ENCODE measurements around the gene HNRNPH3.
"Not testable (repeated sequence)": the region's sequence is repeated elsewhere in the genome, so short reads cannot be mapped to it uniquely, and the experiment has no call there.

HNRNPH3 gene, protein sequence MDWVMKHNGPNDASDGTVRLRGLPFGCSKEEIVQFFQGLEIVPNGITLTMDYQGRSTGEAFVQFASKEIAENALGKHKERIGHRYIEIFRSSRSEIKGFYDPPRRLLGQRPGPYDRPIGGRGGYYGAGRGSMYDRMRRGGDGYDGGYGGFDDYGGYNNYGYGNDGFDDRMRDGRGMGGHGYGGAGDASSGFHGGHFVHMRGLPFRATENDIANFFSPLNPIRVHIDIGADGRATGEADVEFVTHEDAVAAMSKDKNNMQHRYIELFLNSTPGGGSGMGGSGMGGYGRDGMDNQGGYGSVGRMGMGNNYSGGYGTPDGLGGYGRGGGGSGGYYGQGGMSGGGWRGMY

DNA sequence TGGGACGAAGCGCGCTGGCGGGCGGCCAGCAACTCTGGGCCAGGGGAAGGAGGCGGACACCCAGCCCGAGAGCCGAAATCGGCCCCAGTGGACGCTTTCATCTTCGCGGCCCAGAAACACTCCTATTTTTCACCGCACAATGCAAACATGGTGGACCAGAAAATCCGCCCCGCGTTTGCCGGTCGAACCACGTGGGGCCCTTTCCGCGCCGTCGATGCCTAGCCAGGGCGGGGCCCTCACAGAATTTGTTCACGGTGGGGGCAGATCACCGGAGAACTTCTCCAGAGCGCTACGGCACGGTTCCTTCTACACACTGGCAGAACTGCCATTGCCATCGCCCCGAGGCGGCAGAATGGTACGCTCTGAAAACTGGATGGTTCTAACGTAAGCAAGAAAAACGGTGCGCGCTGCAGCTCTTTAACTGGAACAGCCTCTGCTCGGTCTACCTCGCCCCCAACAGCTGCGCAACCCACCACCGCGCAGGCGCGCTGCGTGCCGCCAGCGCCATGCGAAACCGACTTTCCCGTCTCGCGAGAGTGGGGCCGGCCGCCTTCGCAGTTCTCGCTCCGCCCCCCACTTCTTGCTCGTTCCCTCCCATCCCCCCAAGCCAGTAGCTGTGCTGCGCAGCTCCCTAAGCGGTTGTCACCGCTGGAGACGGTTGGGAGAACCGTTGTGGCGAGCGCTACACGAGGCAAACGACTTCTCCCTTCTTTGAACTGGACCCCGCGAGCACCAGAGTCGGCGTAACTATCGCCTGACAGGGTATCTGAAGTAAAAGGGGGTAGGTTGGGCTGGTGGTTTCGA, at the start of gene HNRNPH3:
Gene HNRNPH3 (plus strand): TSS at position 610 of the 804 bp plus-strand sequence. CDS start 5,158 bp downstream, outside the sequence.
- peak; percentile 98 for DNase-seq

- no peak for DNase-seq
These were observed 47.5 kb upstream of the HNRNPH3 start for GRCh38 chr10:68284062-68285001.

DNA sequence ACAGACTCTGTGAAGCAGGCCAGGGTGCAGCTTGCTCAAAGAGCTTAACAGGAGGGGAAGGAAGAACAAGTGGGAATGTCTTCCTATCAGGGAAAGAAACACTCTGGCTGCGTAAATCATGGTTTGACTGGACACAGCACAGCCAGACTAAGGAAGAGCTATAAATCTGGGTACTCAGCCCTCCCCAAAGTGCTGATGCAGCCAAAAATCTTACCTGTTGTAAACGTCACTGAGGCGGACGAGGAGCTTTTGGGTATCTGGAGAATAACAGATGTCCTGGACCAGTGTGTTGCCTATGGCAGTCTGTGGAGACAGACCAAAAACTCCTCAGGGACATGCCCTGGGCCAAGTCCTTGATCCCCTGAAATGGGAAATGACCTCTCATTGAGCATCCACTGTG, 43.1 kb upstream of the HNRNPH3 start:
- no peak for DNase-seq

DNA sequence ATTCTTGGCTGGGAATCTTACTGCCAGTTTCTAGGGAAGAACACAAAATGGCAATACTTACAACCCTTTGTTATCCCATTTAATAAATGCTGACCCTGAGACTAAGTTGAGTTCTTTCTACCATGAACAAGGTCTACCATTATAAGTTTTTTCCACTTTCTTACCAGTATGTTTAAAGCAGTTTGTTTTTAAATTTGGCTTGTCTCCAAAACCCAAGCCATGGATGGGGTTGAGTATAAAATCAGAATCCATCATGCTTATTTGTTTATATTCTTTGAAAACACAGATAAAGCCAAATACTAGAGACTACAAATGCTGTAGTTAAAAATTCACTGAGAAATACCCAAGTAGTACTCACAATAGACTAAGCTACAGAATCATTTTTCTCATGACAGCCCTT, 41.1 kb upstream of the HNRNPH3 start:
- DNase-seq = no peak

DNA sequence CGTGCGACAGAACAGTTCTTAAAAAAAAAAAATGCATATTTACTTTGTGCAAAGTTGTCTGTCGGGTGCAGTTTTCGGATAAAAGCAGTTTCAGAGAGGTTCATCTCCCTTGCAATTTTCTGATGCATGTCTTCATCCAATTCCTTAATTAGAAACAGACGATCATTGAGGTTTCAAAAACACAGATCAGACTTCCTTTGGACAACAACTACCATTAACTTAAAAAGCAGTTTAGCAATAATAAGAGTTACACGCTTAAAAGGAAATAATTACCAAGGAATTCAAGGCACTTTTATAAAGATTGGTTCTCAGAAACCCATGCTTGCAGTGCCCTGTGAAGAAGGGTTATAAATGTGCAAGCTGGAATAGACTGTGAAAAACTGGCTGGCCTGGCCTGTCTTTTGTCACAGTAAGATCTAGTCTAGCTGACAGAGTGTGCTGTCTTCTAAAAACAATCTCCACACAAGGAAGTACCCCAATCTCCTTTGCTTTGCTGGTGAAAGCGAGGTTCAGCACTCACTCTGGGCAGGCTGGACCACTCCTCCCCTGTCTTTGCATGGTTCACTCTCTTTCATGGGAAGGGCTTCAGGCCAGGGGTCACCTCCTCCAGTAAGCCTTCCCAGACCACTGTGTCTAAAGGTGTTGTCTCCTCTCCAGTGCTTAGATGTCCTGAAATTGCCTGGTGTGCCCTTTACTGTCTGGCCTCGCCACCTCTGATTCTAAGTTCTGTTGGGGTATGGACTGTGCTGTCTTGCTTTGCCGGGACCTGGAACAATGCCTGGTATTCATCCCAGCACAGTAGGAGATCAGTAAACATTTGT, 34.8 kb upstream of the HNRNPH3 start:
- no peak for DNase-seq

- DNase-seq = no peak
These were observed 30.6 kb upstream of the HNRNPH3 start for GRCh38 chr10:68301301-68301700.

DNA sequence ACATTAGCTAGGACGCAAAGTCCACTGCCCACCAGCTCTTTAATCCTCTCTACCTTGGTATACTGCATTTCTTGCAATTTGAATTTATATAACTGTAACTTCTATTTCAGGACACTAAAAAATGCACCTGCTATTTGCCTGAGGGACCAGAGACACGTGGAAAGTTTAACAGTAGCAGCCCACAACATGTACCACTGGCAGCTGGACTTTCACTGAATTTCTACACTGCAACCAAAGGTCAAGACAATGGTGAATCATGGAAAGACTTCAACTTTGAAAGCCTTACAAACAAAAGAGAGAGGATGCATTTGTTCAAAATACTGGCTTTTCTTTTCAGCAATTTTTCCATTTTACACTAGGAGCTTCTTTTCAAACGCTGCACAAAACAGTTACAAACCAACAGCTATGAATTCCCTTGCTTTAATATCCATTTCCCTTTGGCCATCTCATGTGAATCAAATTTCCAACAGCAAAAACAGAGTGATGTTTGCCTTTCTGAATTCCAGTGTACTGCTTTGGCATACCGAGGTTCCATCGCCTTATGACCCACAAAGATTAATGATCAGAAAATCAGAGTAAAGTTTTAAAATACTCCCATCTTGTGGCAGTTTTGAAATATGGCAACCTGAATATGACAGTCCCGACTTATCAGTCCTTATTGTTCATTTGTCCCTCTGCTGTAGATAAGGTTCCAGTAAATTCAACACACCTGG, 29.9 kb upstream of the HNRNPH3 start:
- no peak for DNase-seq

DNA sequence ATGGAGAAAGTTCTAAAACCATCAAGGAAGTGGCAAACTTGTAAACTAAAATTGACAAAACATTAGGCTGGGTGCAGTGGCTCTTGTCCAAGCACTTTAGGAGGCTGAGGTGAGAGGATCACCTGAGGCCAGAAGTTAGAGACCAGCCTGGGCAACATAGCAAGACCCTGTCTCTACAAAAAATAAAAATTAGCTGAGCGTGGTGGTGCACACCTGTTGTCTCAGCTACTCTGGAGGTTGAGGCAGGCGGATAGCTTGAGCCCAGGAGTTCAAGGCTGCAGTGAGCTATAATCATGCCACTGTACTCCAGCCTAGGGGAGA, 29.4 kb upstream of the HNRNPH3 start:
- no peak for DNase-seq

GRCh38 chr10:68302871-68303270, 29.0 kb upstream of the HNRNPH3 start:
- no peak for DNase-seq

- DNase-seq = no peak
These were observed 27.9 kb upstream of the HNRNPH3 start for GRCh38 chr10:68303849-68304412.

GRCh38 chr10:68305854-68306253, 26.0 kb upstream of the HNRNPH3 start:
- no peak for DNase-seq

- no peak for DNase-seq
These were observed 21.3 kb upstream of the HNRNPH3 start for GRCh38 chr10:68310531-68310930.

DNA sequence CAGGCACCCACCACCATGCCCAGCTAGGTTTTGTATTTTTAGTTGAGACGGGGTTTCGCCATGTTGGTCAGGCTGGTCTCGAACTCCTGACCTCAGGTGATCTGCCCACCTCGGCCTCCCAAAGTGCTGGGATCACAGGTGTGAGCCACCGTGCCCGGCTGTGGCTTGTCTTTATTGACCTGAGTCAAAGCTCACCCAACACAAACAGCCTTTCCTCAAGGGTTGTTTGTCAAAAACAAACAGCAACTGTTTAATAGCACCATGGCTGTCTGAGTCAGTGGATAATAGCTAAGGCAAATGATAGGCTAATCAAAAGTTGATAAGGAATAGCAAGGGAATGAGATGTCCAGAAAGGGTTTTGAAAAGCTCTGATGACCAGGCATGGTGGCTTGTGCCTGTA, 16.9 kb upstream of the HNRNPH3 start:
- not testable (repeated sequence) for DNase-seq

DNA sequence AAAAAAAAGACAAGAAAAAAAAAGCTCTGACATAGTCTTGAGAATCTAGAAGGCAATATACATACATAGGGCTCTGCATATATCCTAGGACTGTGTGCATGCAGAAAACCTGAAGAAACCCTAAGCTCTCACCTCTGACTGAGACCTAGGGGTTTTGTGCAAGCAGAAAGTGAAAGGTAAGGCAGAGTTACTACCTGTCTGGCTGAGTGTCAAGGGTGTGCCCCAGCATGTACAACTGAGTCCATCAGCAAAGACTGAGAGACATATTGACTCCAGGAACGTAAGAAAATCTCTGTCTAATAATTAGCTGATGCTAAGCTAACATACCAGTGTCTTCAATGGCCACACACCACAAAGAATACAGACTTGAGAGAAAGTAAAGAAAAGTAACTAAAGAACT, 16.3 kb upstream of the HNRNPH3 start:
- DNase-seq = no peak

DNA sequence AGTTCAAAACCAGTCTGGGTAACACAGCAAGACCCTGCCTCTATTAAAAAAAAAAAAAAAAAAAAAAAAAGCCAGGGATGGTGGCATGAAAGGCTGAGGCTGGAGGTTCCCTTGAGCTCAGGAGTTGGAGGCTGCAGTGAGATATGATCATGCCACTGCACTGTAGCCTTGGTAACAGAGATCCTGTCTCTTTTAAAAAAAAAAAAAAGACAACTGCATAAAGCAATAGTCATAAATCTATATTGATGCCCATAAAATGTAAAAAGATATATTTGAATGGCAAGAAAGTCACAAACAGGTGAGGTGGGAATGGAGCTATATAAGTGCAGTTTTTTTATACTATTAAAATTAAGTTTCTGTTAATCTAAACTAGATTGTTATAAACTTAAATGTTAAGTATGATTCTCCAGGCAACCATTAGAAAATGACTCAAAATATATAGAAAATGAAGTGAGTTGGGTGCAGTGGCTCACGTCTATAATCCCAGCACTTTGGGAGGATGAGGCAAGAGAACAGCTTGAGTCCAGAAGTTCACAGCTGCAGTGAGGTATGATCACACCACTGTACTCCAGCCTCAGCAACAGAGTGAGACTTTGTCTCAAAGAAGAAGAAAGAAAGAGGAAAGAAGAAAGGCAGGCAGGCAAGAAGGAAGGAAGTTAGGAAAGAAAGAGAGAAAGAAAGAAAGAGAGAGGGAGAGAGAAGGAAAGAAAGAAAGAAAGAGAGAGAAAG, 13.4 kb upstream of the HNRNPH3 start:
- DNase-seq = no peak

GRCh38 chr10:68324396-68324795, 7.5 kb upstream of the HNRNPH3 start:
- not testable (repeated sequence) for DNase-seq

DNA sequence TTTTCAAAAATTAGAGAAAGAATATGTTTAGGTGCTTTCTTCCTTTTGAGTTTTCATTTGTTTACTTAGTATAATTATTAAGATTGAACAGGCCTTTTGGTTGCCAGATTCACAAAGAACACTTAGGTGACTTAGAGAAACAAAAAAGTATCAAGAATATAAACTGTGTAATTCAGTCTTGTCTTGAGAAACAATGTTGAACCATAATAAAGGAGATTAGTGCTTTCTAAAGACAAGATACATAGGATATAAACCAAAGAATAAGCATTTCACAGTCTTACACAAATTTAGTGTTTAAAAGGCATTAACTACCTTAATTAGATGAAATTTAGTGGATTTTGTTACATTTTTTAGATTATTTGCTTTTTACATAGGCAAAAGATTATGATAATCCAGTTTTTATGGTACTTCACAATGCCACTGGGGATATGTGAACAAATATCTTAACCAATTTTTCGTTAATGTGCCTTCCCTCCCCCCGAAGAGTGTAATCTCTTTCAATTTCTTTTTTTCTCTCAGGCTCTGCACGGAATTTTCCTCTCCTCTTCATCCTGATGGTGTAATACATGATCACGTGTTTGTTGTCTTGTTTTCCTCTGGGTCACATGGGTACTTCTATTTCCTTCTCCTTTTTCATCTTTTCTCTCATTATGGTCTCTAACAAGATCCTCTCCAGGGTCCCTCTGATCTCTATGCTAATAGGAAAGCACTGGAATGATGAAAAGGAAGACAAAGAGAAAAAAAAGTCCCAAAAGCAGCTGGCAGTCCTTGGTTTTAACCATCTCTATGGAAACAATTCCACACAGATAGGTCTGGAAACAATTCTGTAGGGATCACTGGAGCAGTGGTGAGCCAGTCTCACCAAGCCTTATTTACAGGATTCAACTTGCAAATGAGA, 3.7 kb upstream of the HNRNPH3 start:
- DNase-seq = no peak

DNA sequence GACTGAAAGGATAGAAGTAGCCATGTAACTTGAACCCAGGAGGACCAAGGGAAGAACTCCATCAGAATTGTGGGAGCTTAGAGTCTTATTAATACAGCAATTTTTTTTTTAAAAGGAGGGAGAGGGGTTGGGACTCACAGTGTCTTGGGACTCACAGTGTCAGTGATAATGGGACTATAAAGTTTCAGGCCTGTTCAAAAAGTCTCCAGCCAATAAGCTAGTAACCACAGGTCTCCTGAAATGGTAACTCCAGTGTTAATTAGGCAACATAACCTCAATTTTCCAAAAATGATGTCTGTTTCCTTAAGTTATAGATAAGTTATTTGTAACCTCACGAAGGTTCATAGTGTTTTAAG, 2.4 kb upstream of the HNRNPH3 start:
- no peak for DNase-seq

GRCh38 chr10:68330852-68331454, 911 bp upstream of the HNRNPH3 start:
- peak; percentile 17 for DNase-seq
